Measurements from ENCODE around the gene UNC13B. TPM values are rescaled to one million over a fixed set of nuclear protein-coding genes. Genes with fewer than 3 reads are reported as not detected.

The UNC13B gene
- total and polyA plus RNA-seq, 2 experiments from 2014 or later: 16.3 to 43.7 TPM

GRCh38 chr9:35269919-35270318 is 108.1 kb downstream of the UNC13B start:
- Histone ChIP-seq H3K36me3 (no peaks in the 10 kb centered on the region), H3K9me3 (ENCODE audit: low read depth) (no peaks in the 10 kb centered on the region), H3K27ac (no peak overlapping the region), H3K4me3 (no peak overlapping the region), H3K4me1 (ENCODE audit: low read depth) (no peaks in the 10 kb centered on the region), H3K27me3 (no peaks in the 10 kb centered on the region)
- TF ChIP-seq CTCF (IDR thresholded peaks at IDR 0.05; ENCODE audit: low read depth, low read length): no peak
- no peak for DNase-seq (ENCODE audit: low read depth in 1 of 2, low spot score in 1 of 2)

GRCh38 chr9:35271637-35272036 is 109.8 kb downstream of the UNC13B start:
- no peak overlapping the region for H3K27ac ChIP-seq
- no peaks in the 10 kb centered on the region for H3K4me1 ChIP-seq (ENCODE audit: low read depth)
- DNase-seq (ENCODE audit: low read depth in 1 of 2, low spot score in 1 of 2): no peak
- H3K36me3 ChIP-seq: no peaks in the 10 kb centered on the region
- no peak overlapping the region for H3K4me3 ChIP-seq
- no peaks in the 10 kb centered on the region for H3K27me3 ChIP-seq
- no peak for TF ChIP-seq CTCF (IDR thresholded peaks at IDR 0.05; ENCODE audit: low read depth, low read length)
- no peaks in the 10 kb centered on the region for H3K9me3 ChIP-seq (ENCODE audit: low read depth)

- no peaks in the 10 kb centered on the region for H3K36me3 ChIP-seq
- no peak for TF ChIP-seq CTCF (IDR thresholded peaks at IDR 0.05; ENCODE audit: low read depth, low read length)
Observed at GRCh38 chr9:35272989-35273388, 111.2 kb downstream of the UNC13B start.

GRCh38 chr9:35273591-35273990 is 111.8 kb downstream of the UNC13B start:
- Histone ChIP-seq H3K27me3 (no peaks in the 10 kb centered on the region), H3K9me3 (ENCODE audit: low read depth) (no peaks in the 10 kb centered on the region), H3K36me3 (no peaks in the 10 kb centered on the region), H3K4me1 (ENCODE audit: low read depth) (no peaks in the 10 kb centered on the region), H3K4me3 (no peak overlapping the region), H3K27ac (no peak overlapping the region)
- no peak for DNase-seq (ENCODE audit: low read depth in 1 of 2, low spot score in 1 of 2)
- no peak for TF ChIP-seq CTCF (IDR thresholded peaks at IDR 0.05; ENCODE audit: low read depth, low read length)

More at GRCh38 chr9:35272989-35273388, 111.2 kb downstream of the UNC13B start:
- no peak overlapping the region for H3K4me3 ChIP-seq
- H3K9me3 ChIP-seq (ENCODE audit: low read depth): no peaks in the 10 kb centered on the region
- H3K4me1 ChIP-seq (ENCODE audit: low read depth): no peaks in the 10 kb centered on the region
- no peak overlapping the region for H3K27ac ChIP-seq
- DNase-seq (ENCODE audit: low read depth in 1 of 2, low spot score in 1 of 2): no peak
- H3K27me3 ChIP-seq: no peaks in the 10 kb centered on the region

- DNase-seq (ENCODE audit: low read depth in 1 of 2, low spot score in 1 of 2): no peak
- Histone ChIP-seq H3K27ac (no peak overlapping the region), H3K9me3 (ENCODE audit: low read depth) (no peaks in the 10 kb centered on the region), H3K36me3 (no peaks in the 10 kb centered on the region), H3K27me3 (no peaks in the 10 kb centered on the region), H3K4me1 (ENCODE audit: low read depth) (no peaks in the 10 kb centered on the region), H3K4me3 (no peak overlapping the region)
- no peak for TF ChIP-seq CTCF (IDR thresholded peaks at IDR 0.05; ENCODE audit: low read depth, low read length)
Observed at GRCh38 chr9:35274993-35275392, 113.2 kb downstream of the UNC13B start.

GRCh38 chr9:35277171-35277520 is 115.3 kb downstream of the UNC13B start:
- H3K4me3 ChIP-seq: no peak overlapping the region
- no peak for TF ChIP-seq CTCF (IDR thresholded peaks at IDR 0.05; ENCODE audit: low read depth, low read length)
- no peak for DNase-seq (ENCODE audit: low read depth in 1 of 2, low spot score in 1 of 2)
- no peak overlapping the region for H3K27ac ChIP-seq
- H3K4me1 ChIP-seq (ENCODE audit: low read depth): no peaks in the 10 kb centered on the region
- no peaks in the 10 kb centered on the region for H3K36me3 ChIP-seq
- no peaks in the 10 kb centered on the region for H3K27me3 ChIP-seq
- H3K9me3 ChIP-seq (ENCODE audit: low read depth): no peaks in the 10 kb centered on the region

Data from cardiac muscle cell (in vitro differentiated cells and primary cell).